ENCODE results near the gene CAPN15.

Gene CAPN15

DNA sequence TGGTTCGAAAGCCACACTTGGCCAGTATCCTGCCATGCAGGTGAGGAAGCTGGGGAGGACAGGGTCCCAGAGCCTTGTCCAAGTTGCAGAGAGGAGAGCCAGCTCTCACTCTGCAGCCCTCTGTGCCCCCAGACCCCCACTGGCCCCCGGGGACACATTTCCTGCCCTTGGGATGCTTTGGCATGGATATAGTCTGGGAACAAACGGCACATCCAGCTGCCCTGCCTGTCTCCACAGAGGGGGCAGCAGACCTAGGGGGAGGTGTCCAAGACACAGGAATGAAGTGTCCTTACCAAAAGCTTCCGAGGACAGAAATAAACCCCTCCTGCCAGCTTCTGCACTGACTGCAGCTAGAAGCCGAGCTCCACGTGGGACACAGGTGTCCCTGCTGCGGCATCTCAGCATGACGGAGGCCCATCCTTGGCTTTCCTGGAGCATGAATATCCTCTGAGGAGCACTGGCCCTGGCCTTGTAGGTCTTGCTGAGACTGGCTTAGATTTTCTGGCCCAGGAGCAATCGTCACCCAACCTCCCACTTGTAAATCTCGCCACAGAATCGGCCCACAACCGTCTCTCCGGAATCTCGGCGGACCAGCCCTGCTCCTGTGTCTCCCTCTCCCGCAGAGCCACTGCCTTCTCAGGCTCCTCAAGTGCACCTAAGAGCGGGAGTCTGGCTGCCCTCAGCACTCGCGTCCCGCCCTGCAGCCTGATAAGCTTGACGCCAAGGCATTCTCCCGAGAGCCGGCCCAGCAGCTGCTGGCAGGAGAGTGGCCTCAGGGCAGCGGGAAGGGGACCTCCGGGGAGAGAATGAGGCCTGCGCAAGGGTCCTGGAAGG, 1.1 kb upstream of the CAPN15 start:
- DNase-seq, result no peak

GRCh38 chr16:528111-529011, 849 bp downstream of the CAPN15 start:
- DNase-seq, result no peak

- no peak for DNase-seq
These were observed 1.6 kb downstream of the CAPN15 start for GRCh38 chr16:529012-529575.

- no peak for DNase-seq
These were observed 2.8 kb downstream of the CAPN15 start for GRCh38 chr16:530111-530817.

GRCh38 chr16:531494-532125, 4.1 kb downstream of the CAPN15 start:
- DNase-seq, result no peak

GRCh38 chr16:533391-534123, 6.0 kb downstream of the CAPN15 start:
- no peak for DNase-seq

DNA sequence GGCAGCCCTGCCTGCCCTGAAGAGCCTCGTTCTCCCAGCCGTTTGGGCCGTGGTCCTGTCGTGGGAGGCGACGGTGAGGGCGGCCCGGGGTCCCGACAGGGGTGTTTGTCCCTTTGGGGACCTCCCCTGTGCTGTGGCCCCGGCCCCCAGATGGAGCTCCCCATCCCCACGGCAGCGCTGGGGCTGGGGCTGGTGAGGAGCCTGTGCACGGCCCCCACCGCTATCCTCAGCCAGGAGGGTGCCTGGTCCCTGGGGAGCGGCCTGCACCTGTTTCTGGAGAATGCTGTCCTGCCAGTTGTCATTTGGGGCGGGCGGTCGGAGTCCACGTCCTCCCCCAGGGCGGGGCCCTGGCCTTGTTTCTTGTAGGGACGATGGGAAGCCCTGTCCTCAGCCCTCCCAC, 6.6 kb downstream of the CAPN15 start:
- DNase-seq, result no peak

GRCh38 chr16:534856-535445, 7.4 kb downstream of the CAPN15 start:
- no peak for DNase-seq

GRCh38 chr16:535446-536405, 8.2 kb downstream of the CAPN15 start:
- DNase-seq, result no peak

GRCh38 chr16:536746-537145, 9.2 kb downstream of the CAPN15 start:
- no peak for DNase-seq

GRCh38 chr16:537415-538335, 10.2 kb downstream of the CAPN15 start:
- no peak for DNase-seq

- DNase-seq, result no peak
These were observed 12.5 kb downstream of the CAPN15 start for GRCh38 chr16:539901-540530.

- DNase-seq, result no peak
These were observed 13.3 kb downstream of the CAPN15 start for GRCh38 chr16:540645-541340.

DNA sequence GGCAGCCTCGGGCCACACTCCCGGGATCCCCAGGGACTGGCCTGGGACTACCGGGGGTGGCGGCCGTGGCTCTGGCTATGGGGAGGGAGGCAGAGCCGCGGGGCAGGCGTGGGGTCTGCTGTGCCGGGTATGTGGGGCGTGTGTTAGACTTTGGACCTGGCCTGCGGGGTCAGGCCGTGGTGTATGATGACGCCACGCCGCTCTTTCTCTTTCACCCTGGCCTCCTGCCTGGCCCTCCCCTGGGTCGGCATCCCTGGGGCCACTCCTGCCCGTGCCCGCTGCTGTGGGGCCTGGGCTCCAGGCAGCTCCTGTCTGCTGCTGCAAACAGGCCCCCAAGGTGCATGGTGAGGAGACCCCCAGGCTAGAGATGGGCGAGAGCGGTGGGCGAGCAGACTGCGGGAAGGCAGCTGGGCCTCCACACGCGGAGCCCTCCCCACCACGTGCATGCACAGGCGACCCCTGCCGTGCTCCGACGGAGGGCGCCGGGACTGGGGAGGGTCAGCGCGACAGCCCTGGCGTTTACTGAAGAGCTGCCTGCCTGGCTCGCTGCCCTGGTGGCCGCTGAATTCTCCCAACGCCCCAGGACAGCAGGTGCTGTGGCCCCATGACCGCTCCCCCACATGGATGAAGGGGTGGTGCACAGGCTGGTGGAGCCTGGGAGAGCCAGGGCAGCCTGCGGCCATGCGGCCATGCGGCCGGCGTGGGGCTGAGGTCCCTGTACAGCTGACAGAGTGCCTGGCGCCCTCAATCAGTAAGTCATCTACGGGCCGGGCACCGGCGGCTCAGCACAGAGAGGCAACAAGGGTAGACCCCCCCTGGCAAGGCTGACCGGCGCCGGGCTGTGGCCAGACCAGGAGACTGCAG, 16.0 kb downstream of the CAPN15 start:
- no peak for DNase-seq

GRCh38 chr16:544517-544916, 17.0 kb downstream of the CAPN15 start:
- no peak for DNase-seq

DNA sequence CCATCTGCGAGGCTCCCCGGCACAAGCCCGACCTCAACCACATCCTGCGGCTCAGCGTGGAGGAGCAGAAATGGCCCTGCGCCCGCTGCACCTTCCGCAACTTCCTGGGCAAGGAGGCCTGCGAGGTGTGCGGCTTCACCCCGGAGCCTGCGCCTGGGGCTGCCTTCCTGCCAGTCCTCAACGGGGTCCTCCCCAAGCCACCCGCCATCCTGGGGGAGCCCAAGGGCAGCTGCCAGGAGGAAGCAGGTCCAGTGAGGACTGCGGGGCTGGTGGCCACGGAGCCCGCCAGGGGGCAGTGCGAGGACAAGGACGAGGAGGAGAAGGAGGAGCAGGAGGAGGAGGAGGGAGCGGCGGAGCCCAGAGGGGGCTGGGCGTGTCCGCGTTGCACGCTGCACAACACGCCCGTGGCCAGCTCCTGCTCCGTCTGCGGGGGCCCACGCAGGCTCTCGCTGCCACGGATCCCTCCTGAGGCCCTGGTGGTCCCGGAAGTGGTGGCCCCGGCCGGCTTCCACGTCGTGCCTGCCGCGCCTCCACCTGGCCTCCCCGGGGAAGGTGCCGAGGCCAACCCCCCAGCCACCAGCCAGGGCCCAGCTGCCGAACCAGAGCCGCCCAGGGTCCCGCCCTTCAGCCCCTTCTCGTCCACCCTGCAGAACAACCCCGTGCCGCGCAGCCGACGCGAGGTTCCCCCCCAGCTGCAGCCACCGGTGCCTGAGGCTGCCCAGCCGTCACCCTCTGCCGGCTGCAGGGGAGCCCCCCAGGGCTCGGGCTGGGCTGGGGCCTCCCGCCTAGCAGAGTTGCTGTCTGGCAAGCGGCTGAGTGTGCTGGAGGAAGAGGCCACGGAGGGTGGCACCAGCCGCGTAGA, 19.6 kb downstream of the CAPN15 start:
- no peak for DNase-seq
